ENCODE data around the gene KDM4C.

DNA sequence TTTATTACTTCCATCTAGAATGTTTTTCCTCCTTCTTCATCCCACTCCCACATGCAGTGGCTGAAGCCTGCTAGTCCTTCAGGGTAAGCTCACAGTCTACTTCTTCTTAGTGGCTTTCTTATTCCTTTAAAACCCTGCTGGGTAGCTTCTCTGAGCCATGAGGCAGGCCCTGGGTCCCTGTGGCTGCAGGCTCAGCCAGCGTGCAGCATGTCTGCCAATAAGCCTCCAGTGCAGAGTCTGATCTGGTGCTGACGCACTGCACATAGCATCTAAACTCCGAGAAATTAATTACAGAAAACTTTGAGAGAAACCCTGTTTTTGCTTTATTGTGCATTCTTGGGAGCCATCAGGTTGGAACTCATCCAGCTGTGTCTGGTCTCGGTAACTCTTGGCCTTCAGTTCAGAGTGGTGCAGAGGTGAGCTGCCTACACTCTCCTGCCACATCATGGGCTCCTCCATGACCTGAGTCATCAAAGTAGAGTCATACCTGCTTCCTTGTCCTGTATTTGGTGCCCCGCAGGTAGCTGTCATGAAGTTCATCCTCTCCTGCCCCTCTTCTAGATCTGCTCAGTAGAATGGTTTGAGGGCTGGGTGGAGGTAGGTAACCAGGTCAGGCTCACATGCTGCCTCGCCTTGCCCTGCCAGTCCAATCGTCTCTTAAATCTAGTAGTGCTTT lies 339.4 kb downstream of the KDM4C start:
- no peak for TF ChIP-seq CTCF (IDR thresholded peaks at IDR 0.05)
- no peak for TF ChIP-seq POLR2A (IDR thresholded peaks at IDR 0.05)

Measured in thyroid gland (tissue), 4 donors.